Loucy (cell line): ENCODE measurements around the gene CASP9.
"Not testable (repeated sequence)": the region's sequence is repeated elsewhere in the genome, so short reads cannot be mapped to it uniquely, and the experiment has no call there.

Experiments used
- H2AFZ ChIP-seq: fragments of 200-600 bp; sonication (generic); 2 replicates; pipeline ENCODE4 v1.6.0; 2016; ENCODE audit warnings: antibody characterized with exemption, mild to moderate bottlenecking, low read length, moderate library complexity
- H3F3A ChIP-seq: fragments of 200-600 bp; 2 replicates; pipeline ENCODE4 v1.6.0; 2016; ENCODE audit warnings: antibody characterized with exemption, low read depth, mild to moderate bottlenecking
- H3K27me3 ChIP-seq: fragments of 200-600 bp; sonication (generic); 2 replicates; pipeline ENCODE4 v1.6.1; 2014; ENCODE audit warnings: low read length, mild to moderate bottlenecking; ENCODE audit not compliant: insufficient read depth, poor library complexity, severe bottlenecking
- H3K36me3 ChIP-seq: fragments of 200-600 bp; sonication (generic); 2 replicates; pipeline ENCODE4 v1.6.1; 2016; ENCODE audit warnings: low read length; ENCODE audit not compliant: insufficient read depth
- H3K4me1 ChIP-seq: fragments of 200-600 bp; sonication (generic); 2 replicates; pipeline ENCODE4 v1.5.1; 2014; ENCODE audit warnings: low read length, mild to moderate bottlenecking; ENCODE audit not compliant: insufficient read depth, poor library complexity, severe bottlenecking
- H3K4me2 ChIP-seq: fragments of 200-600 bp; sonication (generic); 2 replicates; pipeline ENCODE4 v1.6.0; 2014; ENCODE audit warnings: antibody characterized with exemption, low read length, low read depth, mild to moderate bottlenecking; ENCODE audit not compliant: poor library complexity, severe bottlenecking
- H3K4me3 ChIP-seq: fragments of 200-600 bp; sonication (generic); 2 replicates; pipeline ENCODE4 v1.5.1; 2014; ENCODE audit warnings: low read length, mild to moderate bottlenecking, mixed read lengths; ENCODE audit not compliant: poor library complexity, severe bottlenecking
- H3K79me2 ChIP-seq: fragments of 200-600 bp; sonication (generic); 2 replicates; pipeline ENCODE4 v1.6.1; 2014; ENCODE audit warnings: low read length; ENCODE audit not compliant: insufficient read depth
- H3K9ac ChIP-seq: fragments of 200-600 bp; sonication (generic); 2 replicates; pipeline ENCODE4 v1.6.0; 2014; ENCODE audit warnings: mild to moderate bottlenecking, low read depth, low read length, moderate library complexity; ENCODE audit not compliant: poor library complexity, severe bottlenecking
- H3K9me2 ChIP-seq: fragments of 200-600 bp; sonication (generic); replicated peaks from 2 replicates; pipeline ENCODE4 v1.6.1; 2016; ENCODE audit warnings: low read depth, low read length, mixed read lengths
- H3K9me3 ChIP-seq: fragments of 200-600 bp; sonication (generic); 2 replicates; pipeline ENCODE4 v1.6.1; 2014; ENCODE audit warnings: mild to moderate bottlenecking, antibody characterized with exemption, low read length, low read depth; ENCODE audit not compliant: insufficient read depth
- H4K20me1 ChIP-seq: fragments of 200-600 bp; sonication (generic); 2 replicates; pipeline ENCODE4 v1.6.0; 2014; ENCODE audit warnings: antibody characterized with exemption, low read length, mild to moderate bottlenecking; ENCODE audit not compliant: insufficient read depth, poor library complexity, severe bottlenecking
- EZH2phosphoT487 ChIP-seq: fragments of 200-600 bp; IDR thresholded peaks from 2 replicates; pipeline ENCODE4 v1.6.1; 2018; ENCODE audit warnings: antibody characterized with exemption, mild to moderate bottlenecking, moderate library complexity, borderline replicate concordance
- TF ChIP-seq, protein P1 (sequence below): fragments of 200-600 bp; sonication (generic); conservative IDR thresholded peaks from 2 replicates; pipeline ENCODE4 v1.5.1; 2014; ENCODE audit warnings: mild to moderate bottlenecking, antibody characterized with exemption, low read length

The CASP9 gene

DNA sequence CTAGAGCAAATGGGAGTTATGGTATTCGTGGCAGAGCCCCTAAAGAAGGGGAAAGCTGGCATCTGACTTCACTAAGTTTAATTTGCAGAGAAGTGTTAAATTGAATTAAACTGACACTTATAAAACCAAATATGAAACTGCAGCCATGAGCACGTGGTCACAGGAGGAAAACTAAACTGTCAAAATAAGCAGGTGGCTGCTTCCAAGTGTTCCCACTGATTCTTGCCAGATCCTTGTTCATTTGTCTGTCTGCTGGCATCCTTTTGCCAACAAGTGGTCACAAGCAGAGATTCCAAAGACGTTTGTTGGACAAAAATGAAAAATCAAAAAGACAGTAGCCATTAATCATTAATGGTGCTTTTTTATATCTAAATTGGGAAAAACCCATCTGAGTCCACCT lies 54.7 kb downstream of the CASP9 start:
- no peaks in the 10 kb centered on the region for H3K27me3 ChIP-seq
- H3K4me3 ChIP-seq: no peak overlapping the region
- H3F3A ChIP-seq: no peaks in the 10 kb centered on the region
- no peaks in the 10 kb centered on the region for H3K9me3 ChIP-seq
- H2AFZ ChIP-seq: no peak overlapping the region
- TF ChIP-seq, protein P1, sequence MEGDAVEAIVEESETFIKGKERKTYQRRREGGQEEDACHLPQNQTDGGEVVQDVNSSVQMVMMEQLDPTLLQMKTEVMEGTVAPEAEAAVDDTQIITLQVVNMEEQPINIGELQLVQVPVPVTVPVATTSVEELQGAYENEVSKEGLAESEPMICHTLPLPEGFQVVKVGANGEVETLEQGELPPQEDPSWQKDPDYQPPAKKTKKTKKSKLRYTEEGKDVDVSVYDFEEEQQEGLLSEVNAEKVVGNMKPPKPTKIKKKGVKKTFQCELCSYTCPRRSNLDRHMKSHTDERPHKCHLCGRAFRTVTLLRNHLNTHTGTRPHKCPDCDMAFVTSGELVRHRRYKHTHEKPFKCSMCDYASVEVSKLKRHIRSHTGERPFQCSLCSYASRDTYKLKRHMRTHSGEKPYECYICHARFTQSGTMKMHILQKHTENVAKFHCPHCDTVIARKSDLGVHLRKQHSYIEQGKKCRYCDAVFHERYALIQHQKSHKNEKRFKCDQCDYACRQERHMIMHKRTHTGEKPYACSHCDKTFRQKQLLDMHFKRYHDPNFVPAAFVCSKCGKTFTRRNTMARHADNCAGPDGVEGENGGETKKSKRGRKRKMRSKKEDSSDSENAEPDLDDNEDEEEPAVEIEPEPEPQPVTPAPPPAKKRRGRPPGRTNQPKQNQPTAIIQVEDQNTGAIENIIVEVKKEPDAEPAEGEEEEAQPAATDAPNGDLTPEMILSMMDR: no peak
- TF ChIP-seq EZH2phosphoT487: no peak
- H4K20me1 ChIP-seq: no peaks in the 10 kb centered on the region
- H3K79me2 ChIP-seq: no peaks in the 10 kb centered on the region
- no peaks in the 10 kb centered on the region for H3K9me2 ChIP-seq
- no peak overlapping the region for H3K9ac ChIP-seq
- peaks cover 19% of the 10 kb centered on the region for H3K4me1 ChIP-seq
- H3K4me2 ChIP-seq: no peak overlapping the region
- no peaks in the 10 kb centered on the region for H3K36me3 ChIP-seq

DNA sequence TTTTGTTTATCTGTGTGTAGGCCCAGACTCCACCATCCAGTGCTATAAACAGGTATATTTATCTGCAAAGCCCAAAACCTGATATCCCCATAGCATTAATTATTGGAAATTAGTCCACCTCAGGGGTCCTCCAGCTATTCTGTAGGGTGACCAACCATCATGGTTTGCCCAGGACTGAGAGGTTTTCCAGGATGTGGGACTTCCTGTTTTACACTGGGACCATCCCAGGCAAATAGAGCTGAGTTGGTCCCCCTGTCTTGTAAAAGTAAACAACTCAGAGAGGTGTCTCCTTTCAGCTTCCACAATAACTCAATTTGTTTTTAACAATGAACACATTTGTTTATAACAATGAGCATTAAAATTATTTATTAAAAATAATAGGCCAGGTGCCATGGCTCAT lies 55.9 kb downstream of the CASP9 start:
- H4K20me1 ChIP-seq: no peaks in the 10 kb centered on the region
- no peak overlapping the region for H3K4me3 ChIP-seq
- TF ChIP-seq, protein P1: no peak
- H3F3A ChIP-seq: no peaks in the 10 kb centered on the region
- no peaks in the 10 kb centered on the region for H3K36me3 ChIP-seq
- peaks cover 19% of the 10 kb centered on the region for H3K4me1 ChIP-seq
- no peaks in the 10 kb centered on the region for H3K9me3 ChIP-seq
- H3K79me2 ChIP-seq: no peaks in the 10 kb centered on the region
- no peak overlapping the region for H3K4me2 ChIP-seq
- no peak overlapping the region for H2AFZ ChIP-seq
- no peak overlapping the region for H3K9ac ChIP-seq
- no peaks in the 10 kb centered on the region for H3K27me3 ChIP-seq
- H3K9me2 ChIP-seq: no peaks in the 10 kb centered on the region

DNA sequence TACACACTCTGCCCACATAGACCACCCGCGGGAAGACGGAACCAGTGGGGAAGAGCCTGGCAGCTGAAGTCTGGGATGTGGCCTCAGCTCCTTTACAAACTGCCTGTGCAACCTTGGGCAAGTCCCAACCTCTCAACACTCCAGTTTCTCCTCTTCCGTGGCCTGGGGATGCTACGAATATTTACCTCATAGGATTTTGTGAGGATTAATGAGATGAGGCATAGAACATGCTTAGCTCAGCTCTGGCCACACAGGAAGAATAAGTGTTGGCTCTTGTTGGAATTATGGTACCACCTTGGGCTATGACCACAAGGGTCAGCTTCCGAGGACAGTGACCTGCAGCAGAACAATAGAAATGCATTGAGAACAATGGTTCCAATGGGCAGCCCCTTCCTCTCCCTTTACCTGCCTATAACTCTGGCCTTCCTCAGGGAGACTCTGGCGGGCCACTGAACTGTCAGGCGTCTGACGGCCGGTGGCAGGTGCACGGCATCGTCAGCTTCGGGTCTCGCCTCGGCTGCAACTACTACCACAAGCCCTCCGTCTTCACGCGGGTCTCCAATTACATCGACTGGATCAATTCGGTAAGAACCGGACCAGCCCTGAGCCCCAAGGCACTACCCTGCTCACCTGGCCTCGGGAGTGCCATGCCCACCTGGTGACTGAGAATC lies 56.9 kb downstream of the CASP9 start:
- not testable (repeated sequence) for H2AFZ ChIP-seq, H3K9me3 ChIP-seq, H4K20me1 ChIP-seq, H3K9me2 ChIP-seq, H3K9ac ChIP-seq, H3K4me2 ChIP-seq, H3K4me3 ChIP-seq, H3K79me2 ChIP-seq, H3F3A ChIP-seq, H3K27me3 ChIP-seq, H3K36me3 ChIP-seq
- H3K4me1 ChIP-seq: peaks cover 12% of the 10 kb centered on the region

DNA sequence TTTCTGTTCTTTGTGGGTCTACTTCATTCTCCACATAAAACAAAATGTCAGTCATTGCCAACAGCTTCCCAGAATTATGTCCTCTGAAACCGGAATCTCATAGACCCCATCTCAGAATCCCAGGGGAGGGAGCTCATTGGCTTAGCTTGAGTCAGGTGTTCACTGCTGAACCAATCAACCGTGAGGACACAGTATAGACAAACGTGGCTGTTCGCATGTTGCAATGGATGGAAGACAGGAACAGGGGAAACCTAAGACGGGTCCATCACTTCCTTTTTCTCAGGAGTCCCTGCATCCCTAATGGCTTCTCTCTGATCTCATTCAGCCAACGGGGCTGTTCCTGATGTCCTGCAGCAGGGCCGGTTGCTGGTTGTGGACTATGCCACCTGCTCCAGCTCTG lies 58.3 kb downstream of the CASP9 start:
- H3K27me3 ChIP-seq: no peaks in the 10 kb centered on the region
- H3K4me3 ChIP-seq: no peak overlapping the region
- H3K9me3 ChIP-seq: no peaks in the 10 kb centered on the region
- no peaks in the 10 kb centered on the region for H4K20me1 ChIP-seq
- H3K4me2 ChIP-seq: no peak overlapping the region
- no peaks in the 10 kb centered on the region for H3F3A ChIP-seq
- no peak overlapping the region for H2AFZ ChIP-seq
- H3K9ac ChIP-seq: no peak overlapping the region
- no peaks in the 10 kb centered on the region for H3K36me3 ChIP-seq
- no peaks in the 10 kb centered on the region for H3K79me2 ChIP-seq
- H3K9me2 ChIP-seq: no peaks in the 10 kb centered on the region
- H3K4me1 ChIP-seq: no peaks in the 10 kb centered on the region
- TF ChIP-seq, protein P1: no peak
- no peak for TF ChIP-seq EZH2phosphoT487

DNA sequence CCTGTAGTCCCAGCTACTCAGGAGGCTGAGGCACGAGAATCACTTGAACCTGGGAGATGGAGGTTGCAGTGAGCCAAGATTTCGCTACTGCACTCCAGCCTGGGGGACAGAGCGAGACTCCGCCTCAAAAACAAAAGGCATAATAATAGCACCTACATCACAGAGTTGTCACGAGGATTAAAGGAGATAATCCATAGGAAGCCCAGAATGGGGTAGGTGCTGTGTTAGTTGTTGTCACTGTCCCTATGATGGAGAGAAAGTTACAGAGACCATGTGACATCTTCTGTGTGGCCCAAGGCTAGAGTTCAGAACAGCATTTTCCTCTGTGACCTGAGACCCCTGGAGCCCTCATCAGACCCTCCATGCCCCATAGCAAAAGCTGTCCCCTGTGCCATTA lies 60.1 kb downstream of the CASP9 start:
- not testable (repeated sequence) for H3K27me3 ChIP-seq, H3K4me3 ChIP-seq

More for the DNA sequence above, 60.1 kb downstream of the CASP9 start:
- not testable (repeated sequence) for H3K36me3 ChIP-seq, H3K9ac ChIP-seq, H3K4me1 ChIP-seq, H3K4me2 ChIP-seq, H3K79me2 ChIP-seq, H3F3A ChIP-seq, H3K9me2 ChIP-seq, H4K20me1 ChIP-seq, H2AFZ ChIP-seq, H3K9me3 ChIP-seq
